Fibroblast of pulmonary artery (primary cell): ENCODE data around the gene ATP8A1.

Source experiments
- DNase-seq: peaks from one replicate; pipeline ENCODE4 v3.0.0-alpha.2; 2010; ENCODE audit warnings: low read depth
- H3K4me3 ChIP-seq: replicated peaks from 2 replicates; pipeline ENCODE4 v1.5.1; 2011; ENCODE audit warnings: low read depth, mild to moderate bottlenecking, control low read depth, low read length, moderate library complexity
- TF ChIP-seq, protein P1 (sequence below): IDR thresholded peaks from 2 replicates; pipeline ENCODE4 v1.5.1; 2011; ENCODE audit warnings: mild to moderate bottlenecking, control low read depth, low read length, inconsistent platforms; ENCODE audit errors: missing control alignments

The ATP8A1 gene

DNA sequence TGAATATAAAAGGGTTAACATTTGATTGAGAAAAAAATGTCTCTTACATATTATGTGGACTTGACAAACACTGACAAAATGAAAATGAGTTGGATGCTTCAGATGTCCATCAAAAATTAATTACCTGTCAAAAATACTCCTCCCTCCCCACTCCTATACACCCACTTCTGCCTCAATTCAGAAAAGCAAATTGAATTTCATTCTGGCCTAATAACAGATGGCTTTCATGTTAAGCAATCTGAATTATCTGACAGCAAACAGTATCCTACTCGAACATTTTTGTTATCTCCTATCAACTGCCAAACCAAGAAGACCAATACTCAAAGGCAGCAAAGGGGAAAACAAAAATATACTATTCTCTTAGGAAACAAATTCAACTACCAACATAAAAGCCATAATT, 44.0 kb downstream of the ATP8A1 start:
- no peak overlapping the region for H3K4me3 ChIP-seq
- TF ChIP-seq, protein P1, sequence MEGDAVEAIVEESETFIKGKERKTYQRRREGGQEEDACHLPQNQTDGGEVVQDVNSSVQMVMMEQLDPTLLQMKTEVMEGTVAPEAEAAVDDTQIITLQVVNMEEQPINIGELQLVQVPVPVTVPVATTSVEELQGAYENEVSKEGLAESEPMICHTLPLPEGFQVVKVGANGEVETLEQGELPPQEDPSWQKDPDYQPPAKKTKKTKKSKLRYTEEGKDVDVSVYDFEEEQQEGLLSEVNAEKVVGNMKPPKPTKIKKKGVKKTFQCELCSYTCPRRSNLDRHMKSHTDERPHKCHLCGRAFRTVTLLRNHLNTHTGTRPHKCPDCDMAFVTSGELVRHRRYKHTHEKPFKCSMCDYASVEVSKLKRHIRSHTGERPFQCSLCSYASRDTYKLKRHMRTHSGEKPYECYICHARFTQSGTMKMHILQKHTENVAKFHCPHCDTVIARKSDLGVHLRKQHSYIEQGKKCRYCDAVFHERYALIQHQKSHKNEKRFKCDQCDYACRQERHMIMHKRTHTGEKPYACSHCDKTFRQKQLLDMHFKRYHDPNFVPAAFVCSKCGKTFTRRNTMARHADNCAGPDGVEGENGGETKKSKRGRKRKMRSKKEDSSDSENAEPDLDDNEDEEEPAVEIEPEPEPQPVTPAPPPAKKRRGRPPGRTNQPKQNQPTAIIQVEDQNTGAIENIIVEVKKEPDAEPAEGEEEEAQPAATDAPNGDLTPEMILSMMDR, result no peak
- DNase-seq, result no peak

DNA sequence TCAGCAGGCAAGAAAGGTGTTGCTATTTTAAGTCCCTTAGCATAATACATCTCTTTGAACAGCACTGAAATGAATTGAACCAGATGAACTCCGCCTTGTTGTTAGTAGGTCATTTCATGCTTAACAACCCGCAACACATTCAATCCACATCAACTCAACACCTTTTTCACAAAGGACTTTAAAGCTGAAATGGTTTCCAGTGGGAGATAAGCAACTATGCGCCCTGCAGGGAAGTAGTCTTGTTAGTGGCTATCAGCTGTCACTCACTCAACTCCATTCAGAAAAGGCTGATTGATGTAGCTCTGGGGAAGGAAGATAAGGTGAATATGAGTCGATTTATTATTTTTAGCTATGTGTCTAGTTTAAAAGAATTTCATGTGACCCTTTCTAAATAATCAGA, 46.0 kb downstream of the ATP8A1 start:
- TF ChIP-seq, protein P1, result no peak

DNA sequence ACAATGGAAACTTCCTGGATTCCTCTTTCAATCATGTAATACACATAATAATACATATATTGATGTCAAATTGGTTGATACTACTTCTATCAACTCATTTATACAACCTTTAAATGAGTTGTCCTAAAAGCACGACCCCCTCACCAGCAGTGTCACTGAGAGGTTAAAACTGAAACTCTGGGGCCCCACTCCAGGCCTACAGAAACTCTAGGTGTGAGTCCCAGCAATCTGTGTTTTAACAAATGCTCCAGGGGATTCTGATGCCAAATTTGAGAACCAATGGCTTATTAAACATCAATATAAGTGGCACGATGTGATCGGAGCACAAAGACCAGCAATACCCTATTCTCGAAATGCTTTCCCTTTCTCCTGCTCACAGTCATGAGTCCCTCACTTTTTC, 47.9 kb downstream of the ATP8A1 start:
- DNase-seq, result no peak
- H3K4me3 ChIP-seq, result no peak overlapping the region
- TF ChIP-seq, protein P1, result no peak

More for the DNA sequence above, 46.0 kb downstream of the ATP8A1 start:
- no peak overlapping the region for H3K4me3 ChIP-seq
- DNase-seq, result no peak

DNA sequence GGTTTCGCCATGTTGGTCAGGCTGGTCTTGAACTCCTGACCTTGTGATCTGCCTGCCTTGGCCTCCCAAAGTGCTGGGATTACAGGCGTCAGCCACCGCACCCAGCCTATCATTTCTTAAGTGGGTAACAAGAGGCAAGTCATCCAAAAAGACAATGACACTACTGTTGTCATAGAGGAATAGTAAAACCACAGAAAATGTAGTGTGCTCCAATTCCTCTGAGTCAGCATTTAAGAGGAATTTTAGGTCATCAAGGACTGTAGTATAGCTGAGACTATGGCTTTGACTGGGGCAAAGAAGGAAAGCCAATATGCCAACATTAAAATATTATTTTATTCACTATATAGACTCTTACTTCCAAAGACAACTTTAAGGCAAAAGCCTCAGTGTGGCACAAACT, 48.4 kb downstream of the ATP8A1 start:
- H3K4me3 ChIP-seq, result no peak overlapping the region
- TF ChIP-seq, protein P1, result no peak
- no peak for DNase-seq

DNA sequence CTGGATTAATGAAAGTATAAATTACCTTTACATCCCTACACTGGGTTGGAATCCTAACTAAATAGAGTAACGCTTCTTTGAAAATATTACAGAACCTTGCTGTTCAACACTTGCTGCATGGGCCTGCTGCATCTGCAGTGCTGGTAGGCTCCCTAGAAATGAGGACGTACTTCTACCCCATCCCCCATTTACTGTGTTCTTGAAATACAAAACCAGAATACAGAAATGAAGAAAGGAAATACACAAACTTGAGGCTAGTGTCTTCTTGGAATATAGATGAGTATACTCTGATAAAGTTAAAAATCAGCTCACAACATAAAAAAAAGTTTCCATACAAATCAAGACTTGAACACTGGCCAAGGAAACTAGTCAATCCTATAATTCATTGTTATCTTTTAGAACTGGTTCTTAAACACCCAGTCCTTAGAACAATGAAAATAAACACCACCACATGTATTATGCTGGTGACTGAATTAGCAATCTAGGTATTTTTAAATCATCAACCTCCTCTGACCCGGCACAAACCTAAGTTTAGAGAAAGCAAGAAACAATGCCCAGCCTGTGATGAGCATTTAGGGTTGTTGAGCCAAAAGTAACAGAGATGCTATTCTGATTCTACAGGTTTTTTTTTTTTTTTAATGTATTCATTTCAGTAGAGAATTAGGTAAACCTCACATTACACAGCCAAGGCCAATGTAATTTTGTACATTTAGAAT, 49.7 kb downstream of the ATP8A1 start:
- no peak overlapping the region for H3K4me3 ChIP-seq
- no peak for DNase-seq
- TF ChIP-seq, protein P1, result no peak

- H3K4me3 ChIP-seq, result no peak overlapping the region
- no peak for DNase-seq
- TF ChIP-seq, protein P1, result no peak
These were observed 51.6 kb downstream of the ATP8A1 start for GRCh38 chr4:42605264-42605663.

GRCh38 chr4:42603862-42604261, 53.0 kb downstream of the ATP8A1 start:
- no peak for DNase-seq
- TF ChIP-seq, protein P1, result no peak
- H3K4me3 ChIP-seq, result no peak overlapping the region
